ENCODE results near the gene BCL11B.

DNA sequence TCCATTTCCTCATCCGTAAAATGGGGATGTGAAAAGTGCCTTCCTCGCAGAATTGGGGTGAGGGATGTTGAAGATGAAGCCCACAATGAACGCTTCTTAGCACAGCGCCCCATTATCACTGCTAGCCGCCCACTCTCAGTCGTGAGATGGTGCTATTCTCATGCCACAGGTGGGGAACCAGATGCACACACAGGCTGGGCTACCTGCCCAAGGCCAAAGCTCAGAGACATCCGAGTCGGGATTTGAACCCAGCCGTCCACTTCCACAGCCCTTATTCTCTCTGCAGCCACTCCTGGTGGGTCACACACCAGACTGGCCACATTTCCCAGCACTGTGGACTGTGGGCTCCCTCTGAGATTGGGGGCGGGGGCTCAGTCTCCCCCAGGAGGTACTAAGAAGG is 55.8 kb downstream of the BCL11B start:
- TF ChIP-seq, protein P1, sequence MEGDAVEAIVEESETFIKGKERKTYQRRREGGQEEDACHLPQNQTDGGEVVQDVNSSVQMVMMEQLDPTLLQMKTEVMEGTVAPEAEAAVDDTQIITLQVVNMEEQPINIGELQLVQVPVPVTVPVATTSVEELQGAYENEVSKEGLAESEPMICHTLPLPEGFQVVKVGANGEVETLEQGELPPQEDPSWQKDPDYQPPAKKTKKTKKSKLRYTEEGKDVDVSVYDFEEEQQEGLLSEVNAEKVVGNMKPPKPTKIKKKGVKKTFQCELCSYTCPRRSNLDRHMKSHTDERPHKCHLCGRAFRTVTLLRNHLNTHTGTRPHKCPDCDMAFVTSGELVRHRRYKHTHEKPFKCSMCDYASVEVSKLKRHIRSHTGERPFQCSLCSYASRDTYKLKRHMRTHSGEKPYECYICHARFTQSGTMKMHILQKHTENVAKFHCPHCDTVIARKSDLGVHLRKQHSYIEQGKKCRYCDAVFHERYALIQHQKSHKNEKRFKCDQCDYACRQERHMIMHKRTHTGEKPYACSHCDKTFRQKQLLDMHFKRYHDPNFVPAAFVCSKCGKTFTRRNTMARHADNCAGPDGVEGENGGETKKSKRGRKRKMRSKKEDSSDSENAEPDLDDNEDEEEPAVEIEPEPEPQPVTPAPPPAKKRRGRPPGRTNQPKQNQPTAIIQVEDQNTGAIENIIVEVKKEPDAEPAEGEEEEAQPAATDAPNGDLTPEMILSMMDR (conservative IDR thresholded peaks at IDR 0.05; ENCODE audit: low read length): no peak
- TF ChIP-seq EZH2phosphoT487 (IDR thresholded peaks at IDR 0.05; ENCODE audit: borderline replicate concordance, low read depth, low read length): no peak

All from OCI-LY7 (cell line).